ENCODE data around the gene TGFBR3.
"Not testable (repeated sequence)": the region's sequence is repeated elsewhere in the genome, so short reads cannot be mapped to it uniquely, and the experiment has no call there.

The TGFBR3 gene

DNA sequence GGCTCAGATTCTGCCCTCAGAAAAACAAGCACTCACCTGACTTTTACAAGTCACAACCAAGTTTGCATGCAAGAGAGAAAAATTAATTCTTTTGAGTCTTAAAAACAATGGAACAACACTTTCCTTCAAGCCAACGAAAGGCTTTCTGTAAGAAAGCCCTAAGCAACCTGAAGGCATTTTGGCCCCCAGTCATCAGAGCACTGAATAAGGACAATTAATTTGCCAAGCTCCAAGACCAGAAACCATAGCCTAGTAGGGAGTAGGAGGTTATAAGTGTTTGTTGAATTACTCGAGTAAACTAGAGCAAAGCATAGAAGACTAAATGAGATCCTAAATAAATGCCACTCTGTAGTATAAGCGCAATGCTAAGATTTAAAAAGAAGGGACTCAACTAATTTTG lies 4.7 kb downstream of the TGFBR3 start:
- no peak for DNase-seq

DNA sequence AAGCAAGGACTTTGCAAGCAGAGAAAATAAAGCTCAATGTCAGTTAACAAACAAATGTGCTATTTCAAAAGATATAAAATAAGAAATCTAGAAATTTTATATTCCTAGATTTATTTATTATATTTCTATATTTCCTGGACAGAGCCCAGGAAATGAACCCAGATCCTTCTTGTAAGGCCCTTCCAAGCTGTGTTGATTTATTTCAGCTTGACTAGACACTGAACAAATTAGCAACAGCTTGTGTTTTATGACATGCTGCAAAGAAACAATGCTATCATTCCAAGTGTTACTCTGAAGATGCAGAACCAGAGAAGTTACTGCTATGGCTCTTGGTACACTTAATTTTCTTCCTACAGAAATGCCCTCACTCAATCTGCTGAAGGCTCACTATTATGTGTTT lies 6.2 kb downstream of the TGFBR3 start:
- DNase-seq: no peak

DNA sequence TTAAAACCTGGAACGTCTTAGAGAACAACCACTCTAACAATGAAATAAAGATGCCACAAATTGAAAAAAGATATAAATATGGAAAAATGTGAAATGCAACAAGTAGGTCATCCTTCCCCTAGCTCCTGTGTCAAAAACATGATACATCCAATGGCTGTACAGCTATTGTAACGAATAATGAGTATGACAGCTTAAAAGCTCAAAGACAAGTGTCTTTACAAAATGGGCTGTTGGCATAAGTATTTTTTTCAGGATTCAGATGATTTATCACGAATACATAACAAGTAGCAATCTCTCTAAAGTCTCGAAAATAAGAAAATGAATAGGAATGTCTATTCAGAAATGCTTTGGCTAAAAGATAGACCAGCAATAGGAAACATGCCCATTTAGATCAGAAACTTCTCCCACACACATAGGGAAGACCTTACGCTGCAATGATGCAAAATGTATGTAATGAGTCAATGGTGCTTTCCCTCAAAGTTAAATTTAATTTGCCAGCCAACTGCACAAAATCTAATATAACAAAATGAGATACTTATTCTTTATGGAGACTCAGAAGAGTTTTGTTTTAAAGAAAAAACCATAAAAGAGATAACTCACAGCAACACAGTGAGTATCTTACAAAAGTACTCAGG lies 8.3 kb downstream of the TGFBR3 start:
- no peak for DNase-seq

DNA sequence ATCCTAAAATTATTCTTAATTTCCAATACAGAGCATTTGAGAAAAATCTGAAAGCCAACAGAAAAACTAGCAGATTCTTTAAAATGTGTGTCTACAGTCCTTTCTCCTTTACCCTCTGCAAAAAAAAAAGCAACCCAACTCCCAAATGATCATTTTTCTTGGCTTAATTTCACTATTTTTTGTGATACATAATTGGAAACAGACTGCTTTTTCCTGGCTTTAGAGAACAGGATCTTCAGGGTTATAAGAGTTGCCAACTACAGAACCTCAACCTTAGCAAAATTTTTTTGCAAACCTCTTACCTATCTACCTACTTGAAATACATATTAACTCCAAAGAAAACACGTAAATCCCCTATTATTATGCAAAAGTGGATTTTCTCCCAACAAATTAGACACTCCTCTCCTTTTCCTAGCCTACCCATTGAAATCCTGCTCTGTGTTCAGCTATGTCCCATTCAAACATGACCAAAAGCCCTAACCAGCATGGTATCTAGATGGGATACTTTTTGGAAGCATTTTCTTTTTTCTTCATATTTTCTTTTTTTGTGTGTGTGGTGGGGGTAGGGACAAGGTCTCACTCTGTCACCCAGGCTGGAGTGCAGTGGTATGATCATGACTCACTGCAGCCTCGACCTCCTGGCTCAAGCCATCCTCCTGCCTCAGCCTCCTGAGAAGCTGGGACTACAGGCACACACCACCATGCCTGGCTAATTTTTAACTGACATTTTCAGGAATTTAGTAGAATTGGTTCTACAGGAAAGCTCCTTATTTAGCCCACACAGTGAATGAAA lies 9.0 kb downstream of the TGFBR3 start:
- DNase-seq: no peak

DNA sequence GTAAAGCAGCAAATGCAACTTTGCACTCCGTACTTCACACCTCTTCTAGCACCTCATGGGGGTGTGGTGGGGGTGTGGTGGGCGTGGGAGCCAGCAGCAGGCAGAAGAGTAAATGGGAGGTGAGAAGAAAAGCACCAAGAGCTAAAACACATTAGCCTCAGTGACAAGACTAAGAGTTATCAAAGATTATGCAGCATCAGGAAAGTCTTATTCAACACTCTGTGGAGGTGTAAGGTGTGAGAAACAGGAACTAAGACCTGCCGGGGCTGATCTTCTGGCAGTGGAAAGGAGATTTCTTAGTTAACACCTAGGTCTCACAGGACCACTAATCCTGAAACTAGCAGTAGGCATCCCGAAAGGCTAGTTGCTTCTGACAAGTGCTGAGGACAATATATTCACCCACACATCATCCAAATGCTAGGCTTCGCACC lies 9.9 kb downstream of the TGFBR3 start:
- no peak for DNase-seq

DNA sequence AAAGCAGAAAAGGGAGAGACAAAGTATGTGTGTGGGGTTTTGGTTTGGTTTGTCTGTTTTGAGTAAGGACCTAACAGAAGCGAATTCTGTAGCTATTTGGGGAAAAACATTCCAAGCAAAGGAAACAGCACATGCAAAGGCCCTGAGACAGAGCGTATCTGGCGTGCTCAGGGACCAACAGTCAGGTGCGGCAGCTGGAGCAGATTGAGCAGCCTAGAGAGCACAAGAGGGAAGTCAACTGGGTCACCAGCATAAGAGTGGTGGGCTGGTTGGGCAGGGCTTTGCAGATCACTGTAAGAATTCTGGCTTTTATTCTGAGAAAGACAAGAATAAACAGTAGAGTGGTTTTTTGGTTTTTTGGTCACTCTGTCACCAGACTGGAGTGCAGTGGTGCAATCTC lies 11.8 kb downstream of the TGFBR3 start:
- no peak for DNase-seq

DNA sequence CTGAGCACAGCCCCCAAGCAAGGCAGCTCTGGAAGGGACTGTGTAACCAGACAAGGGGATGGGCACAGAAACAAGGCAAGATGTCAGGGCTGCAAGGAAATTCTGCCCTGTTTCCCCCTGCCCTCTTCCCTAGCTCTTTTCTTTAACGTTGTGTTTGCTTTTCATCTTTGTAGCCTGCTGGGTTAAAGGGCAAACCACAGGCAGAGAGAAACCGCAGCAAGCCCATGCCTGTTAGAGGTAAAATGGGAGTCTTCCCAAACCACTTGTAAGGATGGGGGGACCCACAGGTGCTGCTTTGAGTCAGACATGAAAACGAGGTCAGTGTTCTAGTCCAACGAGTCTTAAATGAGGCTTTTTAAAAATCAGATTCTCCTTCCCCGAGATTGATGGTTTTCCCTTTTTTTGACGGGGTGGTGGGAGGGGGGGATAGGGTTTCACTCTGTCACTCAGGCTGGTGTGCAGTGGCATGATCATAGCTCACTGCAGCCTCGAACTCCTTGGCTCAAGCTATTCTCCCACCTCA lies 13.3 kb downstream of the TGFBR3 start:
- no peak for DNase-seq

DNA sequence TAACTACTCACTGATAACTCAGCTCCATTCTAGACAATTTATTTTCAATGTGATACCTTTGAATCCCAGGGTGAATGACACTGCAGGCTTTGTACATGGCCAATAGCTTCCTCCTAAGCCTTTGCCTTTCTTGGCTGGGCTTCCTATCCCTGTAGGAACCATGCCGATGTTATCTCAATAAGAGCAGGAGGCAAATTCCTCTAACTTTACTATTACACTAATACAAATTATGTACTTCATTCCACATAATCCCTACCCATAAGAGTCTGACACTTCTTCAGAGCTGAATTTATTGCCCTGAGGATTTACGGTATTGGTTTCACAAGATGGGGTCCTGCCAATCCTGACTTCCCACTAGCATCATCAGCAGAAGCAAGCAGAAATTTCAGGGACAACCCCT lies 14.0 kb downstream of the TGFBR3 start:
- DNase-seq: no peak

DNA sequence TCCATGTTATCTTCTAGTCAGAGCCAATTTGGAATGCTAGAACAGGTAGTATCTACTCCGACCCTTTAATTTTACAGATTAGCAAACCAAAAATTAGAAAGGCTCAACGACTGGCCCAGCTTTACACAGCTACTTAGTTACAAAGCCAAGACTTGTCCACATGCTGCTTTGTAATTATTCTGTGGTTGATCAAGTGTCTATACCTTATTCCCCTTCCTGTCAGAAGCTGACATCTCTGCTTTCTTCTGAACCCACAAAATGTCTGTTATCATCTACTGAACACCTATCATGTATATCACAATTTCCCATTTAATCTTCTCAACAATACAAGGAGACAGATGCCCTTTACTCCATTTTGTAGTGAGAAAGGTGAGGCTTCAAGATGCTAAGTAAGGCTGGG lies 15.6 kb downstream of the TGFBR3 start:
- no peak for DNase-seq

DNA sequence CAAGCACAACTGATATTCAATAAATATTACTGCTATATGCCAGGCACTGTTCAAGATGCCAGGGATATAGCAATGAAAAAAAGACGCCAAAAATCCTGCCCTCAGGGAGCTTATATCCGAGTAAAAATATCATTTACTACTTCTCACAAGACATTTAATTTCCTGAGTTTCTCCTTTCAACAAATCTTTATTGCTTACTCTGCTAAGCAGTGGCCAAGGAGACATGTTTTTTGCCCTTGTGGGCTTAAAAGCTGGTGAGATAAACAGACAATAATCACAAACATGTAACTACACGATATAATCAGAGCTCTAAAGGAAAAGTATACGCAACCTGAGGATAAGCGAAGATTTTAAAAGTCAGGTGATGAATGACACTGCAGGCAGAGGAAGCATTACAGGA lies 19.5 kb downstream of the TGFBR3 start:
- DNase-seq: no peak

DNA sequence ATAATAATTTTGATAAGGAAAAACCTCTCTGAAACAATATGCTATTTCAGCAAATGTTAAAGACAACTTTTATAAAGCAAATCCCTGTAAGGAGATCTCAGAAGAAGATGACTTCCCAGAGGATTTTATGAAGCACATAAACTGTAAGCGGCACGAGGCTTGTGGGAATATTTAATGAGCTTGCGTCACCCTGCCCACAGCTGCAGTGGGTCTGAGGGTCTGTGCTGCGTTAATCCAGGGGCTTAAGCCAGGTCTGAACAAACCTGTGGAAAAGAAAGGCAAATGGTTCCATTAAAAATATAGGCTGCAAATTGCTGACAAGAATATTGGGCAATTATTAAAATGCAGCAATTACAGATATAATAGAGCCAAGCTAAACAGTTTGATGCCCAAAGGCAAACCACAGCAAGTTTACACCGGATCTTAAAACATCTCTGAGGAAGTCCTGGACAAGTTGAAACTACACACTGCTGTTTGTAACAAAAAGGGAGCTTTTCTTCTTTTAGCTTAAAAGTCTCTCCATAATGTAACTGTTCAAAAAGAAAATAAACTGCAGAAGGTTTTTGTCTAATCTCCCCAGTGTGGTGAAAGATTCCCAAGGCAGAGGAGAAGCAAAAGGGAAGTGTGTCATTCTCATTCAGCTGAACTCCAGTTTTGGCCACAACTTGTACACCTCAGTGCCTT lies 21.8 kb downstream of the TGFBR3 start:
- DNase-seq: no peak

DNA sequence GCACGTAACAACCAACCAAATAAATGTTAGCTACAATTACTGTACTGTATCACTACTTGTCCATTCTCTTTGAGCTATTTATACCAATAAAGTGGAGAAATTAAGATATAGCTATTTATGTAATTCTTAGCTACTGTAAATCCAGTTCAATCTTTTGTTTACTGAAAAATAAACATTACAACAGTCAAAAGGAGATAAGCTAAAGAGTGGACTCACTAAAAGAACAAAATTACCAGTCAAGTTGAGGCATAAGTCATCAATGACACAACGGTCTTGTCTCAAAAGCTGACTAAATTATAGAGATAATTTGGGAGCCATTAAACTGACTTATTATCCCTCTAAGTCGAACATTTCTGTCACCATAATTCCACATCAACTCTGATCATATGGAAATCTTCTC lies 22.5 kb downstream of the TGFBR3 start:
- DNase-seq: no peak

DNA sequence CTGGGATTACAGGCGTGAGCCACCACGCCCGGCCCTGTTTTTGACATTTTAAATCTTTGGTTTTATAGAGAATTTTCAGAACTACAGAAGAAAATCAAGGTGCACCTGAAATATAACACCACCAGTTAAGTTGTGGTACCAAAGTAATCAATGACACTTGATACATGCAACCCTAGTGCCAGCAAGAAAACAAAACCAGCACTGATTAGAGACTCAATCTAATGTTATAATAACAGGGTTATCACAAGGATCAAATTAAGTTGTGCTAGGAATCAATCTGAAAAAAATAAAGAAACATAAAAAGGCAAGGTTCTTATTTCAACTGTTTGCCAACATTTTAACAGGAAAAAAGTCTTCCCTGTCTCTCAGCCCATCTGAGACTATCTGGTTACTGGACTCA lies 23.8 kb downstream of the TGFBR3 start:
- no peak for DNase-seq

DNA sequence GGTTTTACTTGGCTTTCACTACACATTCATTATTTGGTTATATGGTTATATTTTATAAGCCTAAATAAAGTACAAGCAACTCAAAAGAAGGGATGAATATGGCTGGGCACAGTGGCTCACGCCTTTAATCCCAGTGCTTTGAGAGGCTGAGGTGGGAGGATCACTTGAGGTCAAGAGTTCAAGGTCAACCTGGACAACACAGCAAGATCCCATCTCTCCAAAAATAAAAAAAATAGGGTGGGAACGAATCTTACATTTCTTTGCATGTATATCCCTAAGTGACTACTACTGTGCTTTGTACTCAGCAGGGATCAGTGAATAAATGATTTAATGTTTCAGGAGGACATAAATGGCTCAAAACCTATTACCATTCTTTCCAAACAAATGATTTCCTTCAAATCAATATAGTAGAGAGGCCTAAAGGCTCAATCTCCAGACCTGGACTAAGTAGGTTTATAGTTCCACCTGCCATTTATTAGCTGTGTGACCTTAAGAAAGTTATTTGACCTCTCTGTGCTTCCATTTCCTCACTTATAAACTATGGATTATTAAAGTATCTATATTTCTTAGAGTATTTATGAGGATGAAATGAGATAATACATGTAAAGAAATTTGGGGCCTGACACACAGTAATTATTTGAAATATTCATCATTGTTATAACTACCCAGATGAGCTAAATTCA lies 28.3 kb downstream of the TGFBR3 start:
- DNase-seq: no peak

DNA sequence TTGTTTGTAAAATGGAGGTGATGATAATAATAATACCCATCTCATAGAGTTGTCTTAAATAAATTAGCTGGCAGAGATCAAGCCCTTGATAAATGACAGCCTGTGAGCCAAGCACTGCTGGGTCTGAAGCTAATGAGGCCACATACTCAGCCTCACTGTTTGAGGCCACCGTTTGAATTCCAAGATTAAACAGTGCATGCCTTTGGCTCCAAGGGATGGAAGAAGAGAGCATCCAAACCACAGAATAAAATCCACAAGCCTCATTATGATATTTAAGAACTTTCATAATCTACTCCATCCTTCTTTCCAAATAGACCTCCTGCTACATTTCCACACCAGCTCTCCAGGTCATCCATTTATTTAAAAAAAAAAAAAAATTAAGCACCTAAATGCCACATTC lies 29.0 kb downstream of the TGFBR3 start:
- DNase-seq: no peak

DNA sequence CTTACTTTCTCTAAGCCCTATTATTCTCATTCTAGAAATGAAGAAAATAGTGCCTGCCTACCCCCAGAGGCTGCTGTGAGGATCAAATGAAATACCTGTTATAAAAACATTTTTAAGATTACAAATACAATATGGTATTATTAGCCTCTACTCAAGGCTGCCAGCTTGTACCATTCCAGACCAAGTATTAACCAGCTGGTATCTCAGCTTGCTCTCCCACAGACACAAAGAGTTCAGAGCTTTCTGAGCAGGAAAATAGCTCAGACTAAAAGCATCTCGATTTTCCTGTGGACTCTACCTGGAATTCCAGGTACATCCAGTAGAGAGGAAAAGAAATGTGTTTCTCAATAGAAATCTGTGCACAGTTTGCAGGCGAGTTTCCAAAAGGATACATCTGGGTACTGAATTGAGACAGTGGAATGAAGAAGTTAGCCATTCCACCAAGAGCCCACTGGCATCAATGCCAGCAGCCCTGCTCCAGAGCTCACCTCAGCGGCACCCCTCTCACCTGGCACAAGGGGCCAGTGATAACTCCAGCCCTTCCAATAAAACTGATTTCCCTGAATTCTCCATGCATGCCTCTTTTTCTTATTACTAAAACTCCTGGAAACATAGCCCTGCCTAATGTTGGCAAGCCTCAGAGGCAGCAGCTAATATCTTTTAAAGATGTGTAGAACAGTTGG lies 31.0 kb downstream of the TGFBR3 start:
- no peak for DNase-seq

DNA sequence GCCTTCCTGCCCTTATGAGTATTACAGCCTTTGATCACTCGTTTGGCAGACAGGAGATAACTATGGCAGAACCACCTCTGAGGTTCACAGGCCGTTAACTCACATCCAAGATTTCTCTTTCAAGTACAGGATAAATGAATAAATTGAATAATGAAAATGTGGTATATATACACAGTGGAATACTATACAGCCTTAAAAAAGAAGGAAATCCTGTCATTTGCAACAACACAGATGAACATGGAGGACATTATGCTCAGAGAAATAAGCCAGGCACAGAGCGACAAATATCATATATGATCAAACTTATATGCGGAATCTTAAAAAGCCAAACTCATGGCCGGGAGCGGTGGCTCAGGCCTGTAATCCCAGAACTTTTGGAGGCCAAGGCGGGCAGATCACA lies 32.6 kb downstream of the TGFBR3 start:
- DNase-seq: no peak

DNA sequence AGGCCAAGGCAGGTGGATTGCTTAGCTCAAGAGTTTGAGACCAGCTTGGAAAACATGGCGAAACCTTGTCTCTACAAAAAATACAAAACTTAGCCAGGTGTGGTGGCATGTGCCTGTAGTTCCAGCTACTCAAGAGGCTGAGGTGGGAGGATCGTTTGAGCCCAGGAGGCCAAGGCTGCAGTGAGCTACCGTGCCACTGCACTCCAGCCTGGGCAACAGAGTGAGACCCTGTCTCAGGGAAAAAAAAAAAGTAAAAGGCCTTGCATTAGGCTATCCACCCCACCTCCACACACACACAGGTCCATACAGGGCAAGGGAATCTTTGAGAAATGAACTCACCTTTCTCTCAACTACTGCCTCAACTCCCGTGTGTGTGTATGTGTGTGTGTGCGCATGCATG lies 33.9 kb downstream of the TGFBR3 start:
- DNase-seq: not testable (repeated sequence)

DNA sequence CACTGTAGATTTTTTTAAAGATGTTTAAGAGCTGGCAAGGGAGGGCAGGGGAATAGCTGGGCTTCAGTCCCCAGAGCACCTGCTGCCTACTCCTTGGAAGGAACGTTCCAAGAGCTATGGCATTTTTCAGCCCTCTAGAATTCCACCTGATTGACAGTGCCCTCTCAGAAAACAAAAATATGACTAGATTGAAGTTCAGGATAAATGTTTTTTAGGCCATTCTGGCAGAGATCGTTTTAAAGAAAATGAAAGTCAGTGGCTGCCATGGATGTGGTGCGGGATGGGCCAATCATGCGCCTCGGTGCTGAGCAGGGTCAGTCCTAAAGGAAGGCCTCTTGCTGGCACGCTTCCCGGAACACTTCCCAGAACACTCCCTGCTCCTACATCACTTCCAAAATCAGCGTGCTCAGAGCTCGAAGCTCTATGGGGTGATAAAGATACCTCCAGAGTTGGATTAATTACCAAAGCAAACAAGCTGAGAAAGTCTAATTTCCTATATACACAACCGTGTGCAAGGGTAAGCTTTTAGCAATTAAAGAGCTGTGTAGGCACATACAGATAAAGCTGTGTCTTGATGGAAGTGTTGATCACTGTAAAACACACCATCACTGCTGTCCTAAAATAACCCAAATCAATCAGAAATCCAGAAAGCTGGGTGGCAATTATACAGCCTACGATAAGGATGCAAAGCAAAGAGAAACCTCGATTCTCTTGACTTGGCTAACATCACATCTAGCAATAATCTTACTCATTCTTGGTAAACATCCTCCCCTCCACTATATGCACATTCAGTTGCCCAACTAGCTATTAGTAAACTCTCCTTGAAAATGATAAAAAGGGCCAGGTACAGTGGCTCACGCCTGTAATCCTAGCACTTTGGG lies 34.6 kb downstream of the TGFBR3 start:
- no peak for DNase-seq

DNA sequence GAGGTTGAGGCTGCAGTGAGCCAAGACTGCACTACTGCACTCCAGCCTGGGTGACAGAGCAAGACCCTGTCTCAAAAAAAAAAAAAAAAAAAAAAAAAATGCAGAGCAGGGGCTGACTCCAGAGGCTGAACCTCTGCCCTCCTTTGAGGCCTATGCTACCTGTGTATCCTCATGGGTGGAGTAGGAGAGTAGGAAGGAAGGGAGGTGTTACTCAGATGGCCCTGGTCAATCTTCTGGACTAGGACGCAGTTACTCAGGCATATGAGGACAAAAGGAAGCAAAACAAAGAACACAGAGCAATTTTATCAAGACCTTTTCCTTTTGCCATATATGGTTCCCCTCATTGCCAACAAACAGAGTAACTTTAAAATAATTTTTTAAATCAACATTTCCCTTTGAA lies 35.2 kb downstream of the TGFBR3 start:
- DNase-seq: no peak

DNA sequence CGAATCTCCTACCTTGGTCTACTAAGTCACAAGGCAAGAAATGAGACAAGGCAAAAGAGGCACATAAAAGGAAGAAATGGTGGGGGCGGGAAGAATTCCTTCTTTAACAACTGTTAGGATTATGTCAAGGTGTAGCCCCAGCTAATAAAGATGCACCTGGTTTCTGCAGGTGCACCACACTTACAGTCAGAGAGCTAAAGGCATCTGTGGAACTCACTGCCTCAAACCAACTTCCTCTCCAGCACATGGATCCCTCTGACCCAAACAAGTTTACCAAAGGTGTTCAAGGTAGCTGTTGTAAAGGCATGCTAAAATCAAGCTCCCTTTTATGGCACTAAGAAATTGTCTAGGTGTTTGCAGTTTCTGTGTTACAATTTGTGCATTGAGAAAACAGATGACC lies 38.1 kb downstream of the TGFBR3 start:
- no peak for DNase-seq

DNA sequence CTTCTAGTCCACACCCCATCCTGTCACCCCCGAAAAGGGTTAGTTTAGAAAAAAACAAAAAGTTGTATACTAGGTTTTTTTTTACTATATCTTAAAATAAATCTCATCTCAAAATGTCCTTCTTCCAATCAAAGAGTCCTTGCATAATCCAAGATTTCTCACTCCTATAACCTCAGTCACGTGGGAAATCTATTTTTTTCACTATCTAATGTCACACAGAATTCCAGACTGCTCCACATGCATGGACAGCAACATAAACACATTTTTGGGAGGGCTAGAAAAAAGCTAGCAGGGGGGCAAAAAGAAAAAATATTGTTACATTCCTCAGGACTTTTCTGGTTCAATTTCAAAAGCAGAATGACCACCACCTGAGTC lies 39.3 kb downstream of the TGFBR3 start:
- no peak for DNase-seq

Data from activated CD4-positive, alpha-beta T cell treated with anti-CD3 and anti-CD28 coated beads, Interleukin-2, amount 50 U/mL, for 1 hour (primary cell).